ENCODE data around the gene HAX1. TPM values are rescaled to one million over a fixed set of nuclear protein-coding genes. Genes with fewer than 3 reads are reported as not detected.
"Not testable (repeated sequence)": the region's sequence is repeated elsewhere in the genome, so short reads cannot be mapped to it uniquely, and the experiment has no call there.

The HAX1 gene
- total RNA-seq, 1 experiment from 2014 or later: 281 TPM

DNA sequence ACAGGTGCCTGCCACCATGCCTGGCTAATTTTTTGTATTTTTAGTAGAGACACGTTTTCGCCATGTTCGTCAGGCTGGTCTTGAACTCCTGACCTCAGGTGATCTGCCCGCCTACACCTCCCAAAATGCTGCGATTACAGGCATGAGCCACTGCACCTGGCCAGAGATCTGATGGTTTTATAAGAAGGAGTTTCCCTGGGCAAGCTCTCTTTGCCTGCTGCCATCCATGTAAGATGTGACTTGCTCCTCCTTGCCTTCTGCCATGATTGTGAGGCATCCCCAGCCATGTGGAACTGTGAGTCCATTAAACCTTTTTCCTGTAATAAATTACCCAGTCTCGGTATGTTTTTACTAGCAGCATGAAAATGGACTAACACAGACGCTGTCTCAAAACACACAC lies 36.7 kb downstream of the HAX1 start:
- BruUV-seq (replicated peaks); intact Hi-C loops (cut with micrococcal nuclease); H3K9me2 ChIP-seq (replicated peaks; ENCODE audit: low read length); H3K36me3 ChIP-seq (ENCODE audit: low read depth, low read length); H3K27me3 ChIP-seq (ENCODE audit: low read length); DNase-seq; H3K9me3 ChIP-seq (ENCODE audit: low read length); H2AFZ ChIP-seq (ENCODE audit: low read length); POLR2A ChIA-PET (ENCODE audit: unreplicated experiment); H3K4me2 ChIP-seq (ENCODE audit: low read length); H4K20me1 ChIP-seq (ENCODE audit: low read length); H3K79me2 ChIP-seq (ENCODE audit: low read length); H3K9ac ChIP-seq (ENCODE audit: low read length); H3K4me3 ChIP-seq (ENCODE audit: low read length); ATAC-seq; H3F3A ChIP-seq (ENCODE audit: low read length, unreplicated experiment); CTCF ChIA-PET; H3K27ac ChIP-seq (ENCODE audit: low read length); H3K4me1 ChIP-seq (ENCODE audit: insufficient read depth, low read length): not testable (repeated sequence)

GRCh38 chr1:154312229-154313065 lies 40.0 kb downstream of the HAX1 start:
- H3K4me1 ChIP-seq (ENCODE audit: insufficient read depth, low read length); H2AFZ ChIP-seq (ENCODE audit: low read length); intact Hi-C loops (cut with micrococcal nuclease); H3K9ac ChIP-seq (ENCODE audit: low read length); BruUV-seq (replicated peaks); H3K79me2 ChIP-seq (ENCODE audit: low read length); DNase-seq; H4K20me1 ChIP-seq (ENCODE audit: low read length); H3K4me2 ChIP-seq (ENCODE audit: low read length); H3K9me2 ChIP-seq (replicated peaks; ENCODE audit: low read length); H3K9me3 ChIP-seq (ENCODE audit: low read length); H3K27ac ChIP-seq (ENCODE audit: low read length); H3K36me3 ChIP-seq (ENCODE audit: low read depth, low read length); ATAC-seq; H3F3A ChIP-seq (ENCODE audit: low read length, unreplicated experiment); H3K4me3 ChIP-seq (ENCODE audit: low read length); POLR2A ChIA-PET (ENCODE audit: unreplicated experiment): not testable (repeated sequence)
- peaks cover 11% of the 10 kb centered on the region for H3K27me3 ChIP-seq (ENCODE audit: low read length)
- CTCF ChIA-PET: interaction anchor here (0.5 kb wide), 1 partner anchor 739 kb away, joined by 3 read pairs; no protein-coding TSS in a partner anchor

DNA sequence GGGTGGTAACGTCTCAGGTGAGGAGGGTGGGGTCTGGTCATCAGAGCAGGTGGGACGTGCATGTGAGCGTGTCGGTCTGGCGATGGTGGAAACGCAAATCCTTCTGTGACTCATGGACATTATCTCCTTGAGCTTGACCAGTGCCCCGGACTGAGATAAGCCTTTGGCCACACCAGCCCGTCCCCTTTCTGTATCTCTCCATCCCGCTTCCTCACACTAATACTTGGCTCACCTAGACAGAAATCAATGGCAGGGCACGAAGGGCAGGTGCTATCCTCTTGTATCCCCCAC lies 40.6 kb downstream of the HAX1 start:
- H3K9me2 ChIP-seq (replicated peaks; ENCODE audit: low read length): no peaks in the 10 kb centered on the region
- H3K27ac ChIP-seq (ENCODE audit: low read length): no peak overlapping the region
- no peaks in the 10 kb centered on the region for H3K36me3 ChIP-seq (ENCODE audit: low read depth, low read length)
- no peaks in the 10 kb centered on the region for H3K9me3 ChIP-seq (ENCODE audit: low read length)
- BruUV-seq (replicated peaks): no TSS peak
- H3K27me3 ChIP-seq (ENCODE audit: low read length): peaks cover 15% of the 10 kb centered on the region
- H3K4me3 ChIP-seq (ENCODE audit: low read length): no peak overlapping the region
- no peaks in the 10 kb centered on the region for H3K79me2 ChIP-seq (ENCODE audit: low read length)
- intact Hi-C loops (cut with micrococcal nuclease): no loop called here
- ATAC-seq (no peak), DNase-seq (no peak)
- no peaks in the 10 kb centered on the region for H4K20me1 ChIP-seq (ENCODE audit: low read length)
- TF ChIP-seq EZH2 (IDR thresholded peaks at IDR 0.05; ENCODE audit: low read length, unreplicated experiment): no peak
- TF ChIP-seq, protein P1, sequence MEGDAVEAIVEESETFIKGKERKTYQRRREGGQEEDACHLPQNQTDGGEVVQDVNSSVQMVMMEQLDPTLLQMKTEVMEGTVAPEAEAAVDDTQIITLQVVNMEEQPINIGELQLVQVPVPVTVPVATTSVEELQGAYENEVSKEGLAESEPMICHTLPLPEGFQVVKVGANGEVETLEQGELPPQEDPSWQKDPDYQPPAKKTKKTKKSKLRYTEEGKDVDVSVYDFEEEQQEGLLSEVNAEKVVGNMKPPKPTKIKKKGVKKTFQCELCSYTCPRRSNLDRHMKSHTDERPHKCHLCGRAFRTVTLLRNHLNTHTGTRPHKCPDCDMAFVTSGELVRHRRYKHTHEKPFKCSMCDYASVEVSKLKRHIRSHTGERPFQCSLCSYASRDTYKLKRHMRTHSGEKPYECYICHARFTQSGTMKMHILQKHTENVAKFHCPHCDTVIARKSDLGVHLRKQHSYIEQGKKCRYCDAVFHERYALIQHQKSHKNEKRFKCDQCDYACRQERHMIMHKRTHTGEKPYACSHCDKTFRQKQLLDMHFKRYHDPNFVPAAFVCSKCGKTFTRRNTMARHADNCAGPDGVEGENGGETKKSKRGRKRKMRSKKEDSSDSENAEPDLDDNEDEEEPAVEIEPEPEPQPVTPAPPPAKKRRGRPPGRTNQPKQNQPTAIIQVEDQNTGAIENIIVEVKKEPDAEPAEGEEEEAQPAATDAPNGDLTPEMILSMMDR (conservative IDR thresholded peaks at IDR 0.05; ENCODE audit: low read depth, low read length): no peak
- TF ChIP-seq EZH2phosphoT487 (IDR thresholded peaks at IDR 0.05; ENCODE audit: borderline replicate concordance, low read length): no peak
- no peak overlapping the region for H2AFZ ChIP-seq (ENCODE audit: low read length)
- no peaks in the 10 kb centered on the region for H3F3A ChIP-seq (ENCODE audit: low read length, unreplicated experiment)
- H3K9ac ChIP-seq (ENCODE audit: low read length): no peak overlapping the region
- CTCF ChIA-PET: no interaction called here
- H3K4me1 ChIP-seq (ENCODE audit: insufficient read depth, low read length): no peaks in the 10 kb centered on the region
- no peak overlapping the region for H3K4me2 ChIP-seq (ENCODE audit: low read length)
- POLR2A ChIA-PET (ENCODE audit: unreplicated experiment): no interaction called here

- POLR2A ChIA-PET (ENCODE audit: unreplicated experiment); H3K4me1 ChIP-seq (ENCODE audit: insufficient read depth, low read length); H3K9me2 ChIP-seq (replicated peaks; ENCODE audit: low read length); H3K79me2 ChIP-seq (ENCODE audit: low read length); intact Hi-C loops (cut with micrococcal nuclease); H4K20me1 ChIP-seq (ENCODE audit: low read length); H2AFZ ChIP-seq (ENCODE audit: low read length); DNase-seq; BruUV-seq (replicated peaks); H3F3A ChIP-seq (ENCODE audit: low read length, unreplicated experiment); ATAC-seq; CTCF ChIA-PET; H3K4me2 ChIP-seq (ENCODE audit: low read length); H3K27ac ChIP-seq (ENCODE audit: low read length); H3K4me3 ChIP-seq (ENCODE audit: low read length); H3K9ac ChIP-seq (ENCODE audit: low read length); H3K9me3 ChIP-seq (ENCODE audit: low read length); H3K36me3 ChIP-seq (ENCODE audit: low read depth, low read length): not testable (repeated sequence)
- peaks cover 15% of the 10 kb centered on the region for H3K27me3 ChIP-seq (ENCODE audit: low read length)
These were observed 41.8 kb downstream of the HAX1 start for GRCh38 chr1:154314226-154314625.

Data from PC-3 (cell line).